GM21515 (cell line): Measurements from ENCODE around the gene RPS21.
"Not testable (repeated sequence)": the region's sequence is repeated elsewhere in the genome, so short reads cannot be mapped to it uniquely, and the experiment has no call there.

Experiments used
- ATAC-seq: cut with Tn5 transposase; IDR thresholded peaks from one replicate; pipeline ENCODE4 v1.9.1; 2021; ENCODE audit not compliant: unreplicated experiment

Gene RPS21

GRCh38 chr20:62424249-62425107, 37.6 kb downstream of the RPS21 start:
- no peak for ATAC-seq

GRCh38 chr20:62425281-62426058, 38.6 kb downstream of the RPS21 start:
- ATAC-seq = no peak

- not testable (repeated sequence) for ATAC-seq
Measured at GRCh38 chr20:62426059-62426348, 39.1 kb downstream of the RPS21 start.

DNA sequence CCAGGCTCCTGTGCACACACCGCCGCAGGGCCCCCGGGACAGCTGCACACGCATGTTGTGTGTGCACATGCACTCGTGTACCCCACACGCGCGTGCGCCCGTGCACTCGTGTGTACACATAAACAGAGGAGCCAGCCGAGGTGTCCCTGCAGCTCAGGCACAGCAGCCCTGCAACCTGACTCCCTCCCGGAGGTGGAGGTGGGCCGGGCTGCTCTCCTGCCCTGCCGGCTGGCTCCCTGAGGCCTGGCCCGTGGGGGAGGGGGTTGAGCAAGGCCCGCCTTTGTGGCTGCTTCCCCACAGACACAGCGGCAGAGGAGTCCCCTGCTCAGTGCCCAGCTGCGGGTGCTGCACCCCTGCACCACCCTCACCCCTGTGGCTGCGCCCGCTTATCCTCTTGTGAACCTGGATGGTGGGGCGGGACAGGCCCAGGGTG, 39.8 kb downstream of the RPS21 start:
- ATAC-seq = no peak

- ATAC-seq = no peak
Measured at GRCh38 chr20:62427172-62428001, 40.5 kb downstream of the RPS21 start, which contains the start of gene RBBP8NL. TSS of gene RBBP8NL (minus strand) at chr20:62427539. CDS start at chr20:62419647, 7,892 bp downstream.

- ATAC-seq = no peak
Measured at GRCh38 chr20:62428002-62428372, 41.1 kb downstream of the RPS21 start.

DNA sequence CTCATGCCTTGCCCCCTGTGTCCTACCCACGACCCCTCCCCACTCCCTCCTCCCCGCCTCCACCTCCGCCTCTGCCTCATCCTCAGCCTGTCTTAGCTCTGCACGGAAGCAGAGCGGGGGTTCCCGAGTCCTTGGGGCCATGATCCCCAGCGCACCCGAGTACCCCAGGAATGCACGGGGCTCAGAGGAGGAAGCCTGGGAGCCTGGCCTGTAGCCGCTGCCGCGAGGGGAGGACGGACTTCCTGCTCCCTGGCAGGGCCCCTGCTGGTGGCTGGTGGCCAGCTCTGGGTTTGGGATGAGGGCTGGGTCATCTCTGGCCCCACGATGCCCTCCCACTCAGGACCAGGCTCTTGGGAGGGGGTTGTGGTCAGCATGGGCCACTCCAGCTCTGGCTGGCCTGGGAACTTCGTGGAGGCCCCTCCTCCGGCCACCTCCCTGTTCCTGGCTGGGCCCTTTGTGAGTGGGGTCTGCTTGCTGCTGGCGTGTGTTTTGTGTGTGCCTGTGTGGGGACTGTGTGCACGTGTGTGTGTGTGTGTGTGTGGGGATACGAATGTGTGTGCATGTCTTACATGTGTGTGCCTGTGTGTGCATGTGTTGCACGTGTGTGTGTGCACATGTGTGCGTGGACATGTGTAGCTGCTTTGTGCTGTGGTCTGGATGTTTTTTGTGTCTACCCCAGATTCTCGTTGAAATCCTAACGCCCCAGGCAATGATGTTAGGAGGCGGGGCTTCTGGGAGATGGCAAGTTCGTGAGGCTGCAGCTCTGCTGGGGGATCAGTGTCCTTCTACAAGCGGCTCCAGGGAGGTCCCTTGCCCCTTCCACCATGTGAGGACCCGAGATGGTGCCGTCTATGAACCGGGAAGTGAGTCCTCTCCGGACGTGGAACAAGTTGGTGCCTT, 41.7 kb downstream of the RPS21 start:
- ATAC-seq = no peak

DNA sequence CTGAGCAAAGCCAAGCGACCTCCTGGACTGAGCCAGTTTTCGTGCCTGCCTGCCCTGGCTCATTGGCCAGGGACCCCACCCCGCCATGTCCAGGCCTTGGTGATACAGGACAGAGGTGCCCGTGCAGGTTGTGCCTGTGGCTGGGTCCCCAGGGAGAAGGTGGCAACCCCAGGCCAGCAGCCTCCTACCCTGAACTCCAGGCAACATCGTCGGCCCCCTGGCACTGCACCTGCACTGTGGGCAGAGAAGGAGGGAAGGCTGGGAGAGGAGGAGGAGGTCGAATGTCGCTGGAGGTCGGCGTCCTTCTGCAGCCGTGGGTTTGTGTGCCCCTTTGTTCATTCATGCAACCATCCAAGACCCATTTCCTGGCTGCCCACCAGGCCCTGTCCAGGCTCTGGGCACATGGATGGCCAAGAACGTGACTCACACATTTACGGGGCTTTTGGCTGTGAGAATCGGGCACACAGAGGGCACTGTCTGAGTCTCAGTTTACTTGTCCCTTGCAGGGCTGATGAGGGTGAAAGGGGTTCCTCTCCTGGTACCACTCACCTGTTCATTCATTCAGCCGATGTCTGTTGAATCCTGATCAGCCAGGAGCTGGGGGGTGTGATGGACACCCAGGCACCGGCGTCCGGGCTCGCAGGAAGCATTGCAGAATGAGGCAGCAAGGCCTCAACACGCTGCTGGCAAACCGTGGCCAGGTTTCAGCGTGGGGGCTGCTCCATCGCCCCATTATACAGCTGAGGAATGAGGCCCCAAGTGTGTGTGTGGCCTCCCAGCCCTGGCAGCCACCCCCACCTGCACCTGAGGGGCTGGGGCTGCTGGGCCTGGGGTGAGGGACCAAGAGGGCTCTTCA, 42.8 kb downstream of the RPS21 start:
- ATAC-seq = no peak

DNA sequence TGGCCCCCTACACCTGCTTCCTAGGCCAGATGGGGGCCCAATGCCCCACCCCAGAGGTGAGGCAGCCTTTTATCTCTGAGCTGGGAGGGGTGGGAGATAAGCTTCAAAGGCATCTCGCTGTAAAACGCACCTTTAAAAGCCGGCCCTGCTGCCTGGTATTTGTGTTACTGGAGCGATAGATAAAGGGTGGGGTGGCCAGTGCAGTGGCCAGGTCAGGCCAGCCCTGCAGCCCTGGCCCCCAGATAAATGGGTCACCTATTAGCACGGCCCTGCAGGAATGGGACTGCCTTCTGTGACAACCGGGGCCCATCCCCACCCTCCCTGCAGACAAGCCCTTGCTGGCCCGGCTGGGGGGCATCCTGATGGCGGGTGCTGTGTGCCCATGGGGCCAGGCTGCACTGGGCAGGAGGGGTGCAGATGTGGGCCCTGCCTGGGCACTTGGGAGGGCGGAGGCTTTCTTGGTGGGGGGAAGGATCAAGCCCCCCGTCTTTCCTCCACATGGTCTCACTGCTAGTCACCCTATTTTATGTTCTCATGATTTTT, 43.5 kb downstream of the RPS21 start:
- no peak for ATAC-seq

GRCh38 chr20:62430866-62431447, 44.1 kb downstream of the RPS21 start:
- ATAC-seq = no peak

DNA sequence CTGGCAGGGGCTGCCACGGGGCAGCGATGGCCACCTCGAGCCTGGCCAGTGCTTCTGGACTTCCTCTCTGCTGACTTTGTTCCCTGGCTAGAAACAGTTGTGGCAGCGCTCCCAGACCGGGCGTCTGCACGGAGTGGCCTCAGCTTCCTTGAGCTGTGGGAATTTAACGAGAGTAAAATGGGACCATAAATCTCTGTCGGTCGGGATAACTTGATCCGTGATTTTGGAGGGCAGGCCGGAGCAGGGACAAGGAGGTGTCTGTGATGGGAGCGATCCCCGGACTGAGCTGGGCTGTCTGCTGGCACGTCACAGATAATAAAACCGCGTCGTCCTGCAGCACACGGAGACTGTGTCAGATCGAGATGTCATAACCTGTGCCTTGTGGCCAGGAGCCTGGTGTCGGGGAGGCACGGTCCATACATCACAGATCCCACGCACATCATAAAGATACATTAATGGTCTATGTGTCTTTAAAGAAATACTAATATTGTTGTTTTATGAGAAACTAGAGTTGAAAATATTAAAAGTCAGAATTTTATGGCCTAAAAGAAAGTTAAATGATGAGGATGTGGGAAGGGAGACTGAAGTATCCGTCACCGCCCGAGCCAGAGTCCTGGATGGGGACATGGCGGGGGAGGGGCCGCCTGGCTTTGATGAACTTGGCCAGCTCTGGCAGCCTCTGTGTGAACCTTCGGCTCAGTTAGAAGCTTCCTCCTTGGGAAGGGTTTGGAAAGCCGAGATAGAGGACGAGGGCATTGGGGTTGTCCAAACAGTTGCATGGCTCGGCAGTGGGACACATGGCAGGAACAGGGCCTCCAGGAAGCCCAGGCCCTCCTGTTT, 47.0 kb downstream of the RPS21 start:
- ATAC-seq = no peak

DNA sequence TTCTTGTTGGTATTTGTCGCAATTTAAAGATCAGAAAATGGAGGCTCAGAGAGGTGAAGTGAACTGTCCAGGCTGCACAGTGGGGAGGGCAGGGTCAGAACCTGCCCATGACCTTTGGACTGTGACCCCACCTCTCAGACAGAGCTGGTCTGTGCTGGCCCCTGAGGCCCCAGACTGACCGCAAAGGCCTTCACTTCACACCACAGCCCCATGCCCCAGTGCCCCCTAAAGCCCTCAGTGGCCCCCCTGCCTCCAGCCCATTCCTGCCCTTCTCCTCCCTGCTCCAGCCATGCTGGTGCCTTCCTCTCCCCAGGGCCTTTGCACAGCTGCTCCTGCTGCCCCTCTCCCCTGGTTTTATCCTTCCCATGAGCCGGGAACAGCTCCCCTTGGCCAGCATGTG, 49.8 kb downstream of the RPS21 start:
- ATAC-seq = no peak

DNA sequence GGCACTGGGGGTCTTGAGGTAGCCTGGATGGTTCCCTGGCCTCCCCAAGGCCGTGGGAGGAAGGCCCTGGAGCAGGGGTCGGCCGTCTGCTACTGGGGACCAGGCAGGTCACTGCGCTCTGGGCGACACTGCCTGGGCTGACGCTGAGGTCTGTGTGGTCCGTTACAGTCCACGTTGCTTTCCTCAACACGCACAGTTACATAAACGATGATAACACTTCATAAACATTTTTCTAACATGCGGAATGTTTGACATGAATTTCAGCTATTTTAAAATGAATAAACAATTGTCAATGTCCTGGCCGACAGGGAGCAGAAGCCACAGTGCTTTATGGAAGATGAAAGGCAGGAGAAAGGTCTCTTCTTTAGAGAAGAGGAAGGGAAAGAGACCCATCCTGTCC, 50.6 kb downstream of the RPS21 start:
- no peak for ATAC-seq

GRCh38 chr20:62437927-62438326, 51.0 kb downstream of the RPS21 start:
- ATAC-seq = no peak
